IMR-90 (cell line): ENCODE measurements around the gene MIB1. TPM values are rescaled to one million over a fixed set of nuclear protein-coding genes. Genes with fewer than 3 reads are reported as not detected.

Experiments used
- ATAC-seq: fragments of 200-7000 bp; cut with Tn5 transposase; 2 replicates; pipeline ENCODE4 v1.9.1; 2020; ENCODE audit warnings: low read depth, mild to moderate bottlenecking, moderate library complexity
- BruUV-seq: library from RNA; stranded (reverse); fragments of 400-500 nt; replicated peaks from 2 replicates; lab custom pipeline; 2021; lab: Mats Ljungman, UMichigan
- CTCF ChIA-PET: fragments of 300-600 bp; formaldehyde crosslinking; extraction: SDS; loops from one replicate; lab custom pipeline; 2021; ENCODE audit warnings: antibody characterized with exemption; lab: Yijun Ruan, JAX
- POLR2A ChIA-PET: fragments of 300-600 bp; sonication (Branson Sonifier 250); formaldehyde crosslinking; loops from one replicate; lab custom pipeline; 2022; ENCODE audit warnings: antibody characterized with exemption; ENCODE audit not compliant: unreplicated experiment; lab: Charles Lee
- DNase-seq: peaks from one replicate; pipeline ENCODE4 v3.0.0; 2013
- H2AFZ ChIP-seq: replicated peaks from 2 replicates; pipeline ENCODE3; 2013; ENCODE audit warnings: low read length, mild to moderate bottlenecking; ENCODE audit not compliant: poor library complexity
- H2AK5ac ChIP-seq: 2 replicates; pipeline ENCODE4 v1.6.1; 2013; ENCODE audit warnings: low read depth, low read length, inconsistent platforms
- H2AK9ac ChIP-seq: replicated peaks from 2 replicates; pipeline ENCODE3; 2013; ENCODE audit warnings: mild to moderate bottlenecking, low read depth, low read length, moderate library complexity; ENCODE audit not compliant: poor library complexity
- H2BK120ac ChIP-seq: 2 replicates; pipeline ENCODE4 v1.6.1; 2013; ENCODE audit warnings: low read depth, low read length, inconsistent platforms
- H2BK15ac ChIP-seq: 3 replicates; pipeline ENCODE4 v1.6.1; 2013; ENCODE audit warnings: low read depth, low read length, inconsistent platforms
- H2BK20ac ChIP-seq: 2 replicates; pipeline ENCODE4 v1.6.1; 2013; ENCODE audit warnings: low read depth, mild to moderate bottlenecking, inconsistent platforms, low read length, moderate library complexity
- H2BK5ac ChIP-seq: 2 replicates; pipeline ENCODE4 v1.6.1; 2013; ENCODE audit warnings: mild to moderate bottlenecking, low read depth, low read length, inconsistent platforms; ENCODE audit not compliant: poor library complexity, severe bottlenecking
- H3K14ac ChIP-seq: replicated peaks from 2 replicates; pipeline ENCODE4 v1.6.1; 2013; ENCODE audit warnings: low read depth, low read length, inconsistent platforms
- H3K18ac ChIP-seq: 2 replicates; pipeline ENCODE4 v1.6.1; 2013; ENCODE audit warnings: low read depth, low read length, control low read depth
- H3K23ac ChIP-seq: 2 replicates; pipeline ENCODE4 v1.6.1; 2013; ENCODE audit warnings: low read depth, low read length, inconsistent platforms
- H3K27ac ChIP-seq: 2 replicates; pipeline ENCODE4 v1.5.1; 2013; ENCODE audit warnings: mild to moderate bottlenecking, control low read depth, low read length; ENCODE audit not compliant: insufficient read depth
- H3K27me3 ChIP-seq: 2 replicates; pipeline ENCODE4 v1.6.1; 2013; ENCODE audit warnings: low read length; ENCODE audit not compliant: control insufficient read depth, insufficient read depth
- H3K36me3 ChIP-seq: 2 replicates; pipeline ENCODE4 v1.6.1; 2013; ENCODE audit warnings: low read length, mixed read lengths; ENCODE audit not compliant: control insufficient read depth, insufficient read depth
- H3K4ac ChIP-seq: 2 replicates; pipeline ENCODE4 v1.6.1; 2013; ENCODE audit warnings: low read depth, low read length, inconsistent platforms
- H3K4me1 ChIP-seq: 2 replicates; pipeline ENCODE4 v1.6.1; 2013; ENCODE audit warnings: low read length, mixed read lengths; ENCODE audit not compliant: control insufficient read depth, insufficient read depth
- H3K4me2 ChIP-seq: 2 replicates; pipeline ENCODE4 v1.6.1; 2013; ENCODE audit warnings: low read depth, mild to moderate bottlenecking, control low read depth, low read length, moderate library complexity
- H3K4me3 ChIP-seq: 2 replicates; pipeline ENCODE4 v1.5.1; 2013; ENCODE audit warnings: low read depth, mild to moderate bottlenecking, control low read depth, low read length, moderate library complexity; ENCODE audit not compliant: insufficient read depth
- H3K56ac ChIP-seq: 2 replicates; pipeline ENCODE4 v1.6.1; 2013; ENCODE audit warnings: low read length, inconsistent platforms; ENCODE audit not compliant: insufficient read depth; ENCODE audit errors: extremely low read depth
- H3K79me1 ChIP-seq, 2 experiments: 2 replicates each; pipeline ENCODE4 v1.6.1; 2013; ENCODE audit warnings: low read length in 2 of 2, inconsistent platforms in 1 of 2, low read depth in 1 of 2
- H3K9ac ChIP-seq: 2 replicates; pipeline ENCODE4 v1.6.1; 2013; ENCODE audit warnings: low read depth, low read length, control low read depth
- H3K9me1 ChIP-seq: 2 replicates; pipeline ENCODE4 v1.6.1; 2013; ENCODE audit warnings: low read length, inconsistent platforms; ENCODE audit not compliant: insufficient read depth
- H3K9me3 ChIP-seq: 2 replicates; pipeline ENCODE4 v1.6.1; 2013; ENCODE audit warnings: low read length; ENCODE audit not compliant: control insufficient read depth, insufficient read depth
- H4K20me1 ChIP-seq: 2 replicates; pipeline ENCODE4 v1.6.1; 2013; ENCODE audit warnings: low read length, inconsistent platforms; ENCODE audit not compliant: insufficient read depth
- H4K5ac ChIP-seq: 2 replicates; pipeline ENCODE4 v1.6.1; 2013; ENCODE audit warnings: mild to moderate bottlenecking, low read depth, low read length, control low read depth
- H4K8ac ChIP-seq, 2 experiments: 2 replicates each; pipeline ENCODE4 v1.6.1; 2013; ENCODE audit warnings: low read depth in 2 of 2, low read length in 2 of 2, control low read depth in 1 of 2, inconsistent platforms in 1 of 2
- H4K91ac ChIP-seq: 2 replicates; pipeline ENCODE4 v1.6.1; 2013; ENCODE audit warnings: low read depth, low read length, inconsistent platforms; ENCODE audit not compliant: insufficient read depth
- BHLHE40 ChIP-seq: fragments of 150-350 bp; IDR thresholded peaks from 2 replicates; pipeline ENCODE4 v1.6.1; 2016; ENCODE audit warnings: mild to moderate bottlenecking, low read depth, low read length
- CEBPB ChIP-seq: IDR thresholded peaks from 2 replicates; pipeline ENCODE4 v1.6.1; 2012; ENCODE audit warnings: low read depth, low read length, improper control_type of control experiment
- CHD1 ChIP-seq: IDR thresholded peaks from 2 replicates; pipeline ENCODE4 v1.6.1; 2012; ENCODE audit warnings: low read depth, low read length, improper control_type of control experiment
- FOS ChIP-seq: fragments of 150-350 bp; IDR thresholded peaks from 2 replicates; pipeline ENCODE4 v1.6.1; 2016; ENCODE audit warnings: low read depth, low read length
- MAFK ChIP-seq: IDR thresholded peaks from 2 replicates; pipeline ENCODE4 v1.6.1; 2012; ENCODE audit warnings: low read depth, low read length, improper control_type of control experiment
- MAZ ChIP-seq: IDR thresholded peaks from 2 replicates; pipeline ENCODE4 v1.6.1; 2012; ENCODE audit warnings: low read depth, mild to moderate bottlenecking, low read length, improper control_type of control experiment, moderate library complexity, borderline replicate concordance
- MXI1 ChIP-seq: IDR thresholded peaks from 2 replicates; pipeline ENCODE4 v1.6.1; 2012; ENCODE audit warnings: low read depth, mild to moderate bottlenecking, low read length, moderate library complexity, borderline replicate concordance
- NFE2L2 ChIP-seq: fragments of 150-350 bp; IDR thresholded peaks from 2 replicates; pipeline ENCODE4 v1.6.1; 2016; ENCODE audit warnings: low read depth, mild to moderate bottlenecking, low read length
- POLR2A ChIP-seq: IDR thresholded peaks from 2 replicates; pipeline ENCODE4 v1.6.1; 2012; ENCODE audit warnings: mild to moderate bottlenecking, low read depth, low read length
- RAD21 ChIP-seq: IDR thresholded peaks from 2 replicates; pipeline ENCODE4 v1.6.1; 2012; ENCODE audit warnings: low read length, improper control_type of control experiment
- RCOR1 ChIP-seq: IDR thresholded peaks from 2 replicates; pipeline ENCODE4 v1.6.1; 2012; ENCODE audit warnings: mild to moderate bottlenecking, low read length, improper control_type of control experiment; ENCODE audit not compliant: insufficient replicate concordance
- RFX5 ChIP-seq: IDR thresholded peaks from 2 replicates; pipeline ENCODE4 v1.8.0; 2012; ENCODE audit warnings: low read depth, mild to moderate bottlenecking, low read length, moderate library complexity
- SMC3 ChIP-seq: fragments of 150-350 bp; IDR thresholded peaks from 2 replicates; pipeline ENCODE4 v1.6.1; 2016; ENCODE audit warnings: low read depth, mild to moderate bottlenecking, antibody characterized with exemption, low read length, moderate library complexity
- WGBS, 2 experiments: methylation state at CpG; one replicate each; pipeline versions ENCODE4 v1.1.5 to v1.1.7; 2013; ENCODE audit warnings: missing lambda C conversion rate in 2 of 2; ENCODE audit not compliant: insufficient read length in 1 of 2; ENCODE audit errors: extremely low coverage in 2 of 2; 5-methylcytosine and 5-hydroxymethylcytosine counted together
- dilution Hi-C: fragments of 300-500 bp; cut with HindIII; formaldehyde crosslinking; loops from one replicate; pipeline ENCODE4 v1.14.3; 2018; ENCODE audit warnings: low sequenced_read_pairs; ENCODE audit not compliant: unreplicated experiment
- in situ Hi-C: fragments of 300-500 bp; cut with MboI; formaldehyde crosslinking; loops from 3 replicates; pipeline ENCODE4 v1.14.3; 2019; ENCODE audit warnings: low sequenced_read_pairs, inconsistent platforms, mixed read lengths
- intact Hi-C: fragments of 100-400 bp; cut with micrococcal nuclease; formaldehyde crosslinking; loops from 2 replicates; pipeline ENCODE4 v1.10.0; 2022
- polyA plus RNA-seq, 3 experiments: library from polyadenylated mRNA; depleted of rRNA; stranded (reverse); fragments of >200 nt; gene quantifications; 2 replicates each; pipeline ENCODE4 v1.2.3, GENCODE V29; 2012; ENCODE audit warnings: low replicate concordance in 1 of 3
- total RNA-seq: library from RNA; depleted of rRNA; stranded (reverse); fragments of >200 nt; gene quantifications from 2 replicates; pipeline ENCODE4 v1.2.3, GENCODE V29; 2012
- TF ChIP-seq, protein P1 (sequence below): conservative IDR thresholded peaks from 2 replicates; pipeline ENCODE4 v1.5.1; 2012; ENCODE audit warnings: mild to moderate bottlenecking, low read depth, low read length, improper control_type of control experiment
- TF ChIP-seq, protein P2 (sequence below): fragments of 150-350 bp; IDR thresholded peaks from 2 replicates; pipeline ENCODE4 v1.6.1; 2017; ENCODE audit warnings: mild to moderate bottlenecking, antibody characterized with exemption, low read length, low read depth
- TF ChIP-seq, protein P3 (sequence below): fragments of 150-350 bp; IDR thresholded peaks from 2 replicates; pipeline ENCODE4 v1.6.1; 2016; ENCODE audit warnings: low read depth, mild to moderate bottlenecking, low read length, moderate library complexity, borderline replicate concordance

Gene MIB1
- total and polyA plus RNA-seq, 2 of the 4 experiments (the other 2 are of a cell fraction): 5.9 to 80.1 TPM

DNA sequence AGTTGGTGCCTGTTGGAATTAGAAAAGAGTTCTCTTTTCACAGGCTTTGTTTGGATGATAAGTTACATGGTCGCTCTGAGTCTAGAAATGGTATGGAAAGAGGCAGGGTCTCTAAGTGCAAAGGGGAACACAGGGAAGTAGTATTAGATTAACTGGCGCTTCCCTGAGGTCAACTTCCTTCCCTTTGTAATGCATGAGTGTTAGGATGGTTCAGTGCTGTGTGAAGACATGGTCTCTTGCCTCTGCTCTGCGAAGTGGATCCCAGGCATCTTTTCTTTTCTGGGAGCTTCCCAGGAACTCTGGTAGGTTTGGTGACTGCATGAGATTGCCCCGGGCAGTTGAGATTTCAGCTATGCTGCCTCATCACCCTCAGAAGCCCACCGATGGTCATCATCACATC lies 170.3 kb downstream of the MIB1 start:
- Histone ChIP-seq H3K4ac (no peak overlapping the region), H2BK20ac (no peak overlapping the region), H3K9me1 (no peaks in the 10 kb centered on the region), H2AK9ac (no peak overlapping the region), H3K36me3 (no peaks in the 10 kb centered on the region), H2BK15ac (no peak overlapping the region), H2BK120ac (no peak overlapping the region), H3K23ac (no peak overlapping the region), H3K18ac (no peak overlapping the region), H4K20me1 (no peaks in the 10 kb centered on the region), H3K9me3 (no peaks in the 10 kb centered on the region), H4K91ac (no peak overlapping the region), H3K56ac (no peak overlapping the region), H4K5ac (no peak overlapping the region), H2AK5ac (no peak overlapping the region), H3K27me3 (peaks cover 23% of the 10 kb centered on the region), H3K79me1 (no peaks in the 10 kb centered on the region), H3K27ac (no peak overlapping the region), H2BK5ac (no peak overlapping the region), H3K14ac (no peak overlapping the region), H3K4me1 (no peaks in the 10 kb centered on the region), H3K4me3 (no peak overlapping the region), H4K8ac (no peak overlapping the region), H3K9ac (no peak overlapping the region), H2AFZ (no peak overlapping the region), H3K4me2 (no peak overlapping the region)
- TF ChIP-seq MAZ: no peak
- no peak for TF ChIP-seq CEBPB
- TF ChIP-seq, protein P1, sequence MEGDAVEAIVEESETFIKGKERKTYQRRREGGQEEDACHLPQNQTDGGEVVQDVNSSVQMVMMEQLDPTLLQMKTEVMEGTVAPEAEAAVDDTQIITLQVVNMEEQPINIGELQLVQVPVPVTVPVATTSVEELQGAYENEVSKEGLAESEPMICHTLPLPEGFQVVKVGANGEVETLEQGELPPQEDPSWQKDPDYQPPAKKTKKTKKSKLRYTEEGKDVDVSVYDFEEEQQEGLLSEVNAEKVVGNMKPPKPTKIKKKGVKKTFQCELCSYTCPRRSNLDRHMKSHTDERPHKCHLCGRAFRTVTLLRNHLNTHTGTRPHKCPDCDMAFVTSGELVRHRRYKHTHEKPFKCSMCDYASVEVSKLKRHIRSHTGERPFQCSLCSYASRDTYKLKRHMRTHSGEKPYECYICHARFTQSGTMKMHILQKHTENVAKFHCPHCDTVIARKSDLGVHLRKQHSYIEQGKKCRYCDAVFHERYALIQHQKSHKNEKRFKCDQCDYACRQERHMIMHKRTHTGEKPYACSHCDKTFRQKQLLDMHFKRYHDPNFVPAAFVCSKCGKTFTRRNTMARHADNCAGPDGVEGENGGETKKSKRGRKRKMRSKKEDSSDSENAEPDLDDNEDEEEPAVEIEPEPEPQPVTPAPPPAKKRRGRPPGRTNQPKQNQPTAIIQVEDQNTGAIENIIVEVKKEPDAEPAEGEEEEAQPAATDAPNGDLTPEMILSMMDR: no peak
- TF ChIP-seq RCOR1: no peak
- TF ChIP-seq MXI1: no peak
- TF ChIP-seq MAFK: no peak
- TF ChIP-seq, protein P2, sequence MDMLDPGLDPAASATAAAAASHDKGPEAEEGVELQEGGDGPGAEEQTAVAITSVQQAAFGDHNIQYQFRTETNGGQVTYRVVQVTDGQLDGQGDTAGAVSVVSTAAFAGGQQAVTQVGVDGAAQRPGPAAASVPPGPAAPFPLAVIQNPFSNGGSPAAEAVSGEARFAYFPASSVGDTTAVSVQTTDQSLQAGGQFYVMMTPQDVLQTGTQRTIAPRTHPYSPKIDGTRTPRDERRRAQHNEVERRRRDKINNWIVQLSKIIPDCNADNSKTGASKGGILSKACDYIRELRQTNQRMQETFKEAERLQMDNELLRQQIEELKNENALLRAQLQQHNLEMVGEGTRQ: no peak
- TF ChIP-seq, protein P3, sequence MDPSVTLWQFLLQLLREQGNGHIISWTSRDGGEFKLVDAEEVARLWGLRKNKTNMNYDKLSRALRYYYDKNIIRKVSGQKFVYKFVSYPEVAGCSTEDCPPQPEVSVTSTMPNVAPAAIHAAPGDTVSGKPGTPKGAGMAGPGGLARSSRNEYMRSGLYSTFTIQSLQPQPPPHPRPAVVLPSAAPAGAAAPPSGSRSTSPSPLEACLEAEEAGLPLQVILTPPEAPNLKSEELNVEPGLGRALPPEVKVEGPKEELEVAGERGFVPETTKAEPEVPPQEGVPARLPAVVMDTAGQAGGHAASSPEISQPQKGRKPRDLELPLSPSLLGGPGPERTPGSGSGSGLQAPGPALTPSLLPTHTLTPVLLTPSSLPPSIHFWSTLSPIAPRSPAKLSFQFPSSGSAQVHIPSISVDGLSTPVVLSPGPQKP: no peak
- TF ChIP-seq RAD21: no peak
- no peak for TF ChIP-seq FOS
- no peak for TF ChIP-seq POLR2A
- TF ChIP-seq BHLHE40: no peak
- TF ChIP-seq CHD1: no peak
- TF ChIP-seq NFE2L2: no peak
- no peak for TF ChIP-seq SMC3
- TF ChIP-seq RFX5: no peak
- CTCF ChIA-PET: interaction anchor here (0.7 kb wide), 1 partner anchor 726 kb away, joined by 3 read pairs; no protein-coding TSS in a partner anchor
- no CpG with 5 or more reads among the region's 5 CpGs for WGBS, 2 experiments
- POLR2A ChIA-PET: no interaction called here
- ATAC-seq (no peak), DNase-seq (no peak)
- intact Hi-C loops: loop anchor here (10.0 kb wide), 1 partner anchor 1074 kb away; no protein-coding TSS in a partner anchor
- dilution Hi-C loops: no loop called here
- in situ Hi-C loops: loop anchor here (5.0 to 25.0 kb wide), 3 partner anchors 46 to 1076 kb away; no protein-coding TSS in a partner anchor
- no TSS peak for BruUV-seq
